ENCODE measurements around the gene AIMP1.

The AIMP1 gene

GRCh38 chr4:106323119-106323518 is 6.8 kb downstream of the AIMP1 start:
- H3K27ac ChIP-seq: no peak overlapping the region
- TF ChIP-seq CTCF (IDR thresholded peaks at IDR 0.05) (no peak), ZFX (IDR thresholded peaks at IDR 0.05; ENCODE audit: borderline replicate concordance) (no peak)

GRCh38 chr4:106325800-106326199 is 9.4 kb downstream of the AIMP1 start:
- TF ChIP-seq CTCF (IDR thresholded peaks at IDR 0.05) (no peak), ZFX (IDR thresholded peaks at IDR 0.05; ENCODE audit: borderline replicate concordance) (no peak)

DNA sequence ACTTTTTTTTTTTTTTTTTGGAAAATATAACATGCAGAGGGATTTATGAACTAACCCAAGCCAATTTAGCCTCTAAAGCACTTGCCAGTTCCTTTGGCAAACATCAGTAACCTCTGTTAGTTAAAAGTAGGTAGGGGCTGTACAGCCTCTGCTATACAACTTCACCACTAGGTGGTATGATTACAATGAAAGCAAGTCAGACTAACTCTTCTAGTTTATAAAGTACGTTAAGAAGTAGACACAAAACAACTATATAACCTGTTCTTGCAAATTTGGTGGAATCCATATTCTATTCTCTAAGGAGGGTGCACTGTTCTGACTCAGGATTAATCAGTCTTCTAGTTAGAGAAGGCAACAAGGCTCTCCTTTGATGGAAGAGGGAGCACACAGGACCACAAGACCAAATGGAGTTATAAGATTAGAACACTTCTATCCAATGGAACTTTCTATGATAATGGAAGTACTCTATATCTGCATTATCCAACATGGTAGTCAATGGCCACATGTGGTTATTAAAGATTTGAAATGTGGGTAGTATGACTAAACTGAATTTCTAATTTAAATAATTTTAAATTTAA is 12.8 kb downstream of the AIMP1 start:
- TF ChIP-seq CTCF (IDR thresholded peaks at IDR 0.05): peak; percentile 79
- TF ChIP-seq ZFX (IDR thresholded peaks at IDR 0.05; ENCODE audit: borderline replicate concordance): no peak

More at GRCh38 chr4:106325800-106326199, 9.4 kb downstream of the AIMP1 start:
- H3K27ac ChIP-seq: no peak overlapping the region

GRCh38 chr4:106333186-106333585 is 16.8 kb downstream of the AIMP1 start:
- TF ChIP-seq CTCF (IDR thresholded peaks at IDR 0.05) (no peak), ZFX (IDR thresholded peaks at IDR 0.05; ENCODE audit: borderline replicate concordance) (no peak)
- H3K27ac ChIP-seq: no peak overlapping the region

More for the DNA sequence above, 12.8 kb downstream of the AIMP1 start:
- no peak overlapping the region for H3K27ac ChIP-seq

DNA sequence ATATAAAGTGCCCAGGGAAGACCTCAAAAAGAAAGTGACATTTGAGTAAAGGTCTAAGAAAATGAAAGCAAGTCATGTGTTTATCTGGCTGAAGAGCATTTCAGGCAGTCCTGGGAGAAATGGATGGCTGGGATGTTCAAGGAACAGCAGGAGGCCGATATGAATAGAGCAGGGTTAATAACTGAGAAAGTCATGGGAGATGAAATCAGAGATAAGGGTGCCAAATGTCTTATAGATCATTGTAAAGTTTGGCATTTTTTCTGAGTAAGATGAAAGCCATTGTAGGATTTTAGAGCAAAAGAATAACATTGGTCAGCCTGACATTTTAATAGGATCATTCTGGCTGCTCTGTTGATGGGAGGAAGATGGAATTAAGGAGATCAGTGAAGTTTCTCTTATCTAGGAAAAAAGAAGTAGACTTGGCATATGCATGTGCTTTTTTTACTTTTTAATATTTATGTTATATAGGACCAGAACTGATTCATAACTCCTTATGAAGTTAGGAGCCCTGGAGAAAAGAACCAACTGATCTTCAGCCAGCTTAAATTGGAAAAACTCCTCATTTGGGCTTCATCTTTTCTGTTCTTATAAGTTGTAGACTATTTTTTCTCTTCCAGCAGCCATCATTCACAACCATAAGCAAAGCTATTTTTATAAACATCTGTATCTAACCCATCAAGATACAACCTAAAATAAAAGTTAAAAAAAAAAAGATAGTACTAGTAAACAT is 18.6 kb downstream of the AIMP1 start:
- no peak for TF ChIP-seq ZFX (IDR thresholded peaks at IDR 0.05; ENCODE audit: borderline replicate concordance)
- no peak overlapping the region for H3K27ac ChIP-seq

DNA sequence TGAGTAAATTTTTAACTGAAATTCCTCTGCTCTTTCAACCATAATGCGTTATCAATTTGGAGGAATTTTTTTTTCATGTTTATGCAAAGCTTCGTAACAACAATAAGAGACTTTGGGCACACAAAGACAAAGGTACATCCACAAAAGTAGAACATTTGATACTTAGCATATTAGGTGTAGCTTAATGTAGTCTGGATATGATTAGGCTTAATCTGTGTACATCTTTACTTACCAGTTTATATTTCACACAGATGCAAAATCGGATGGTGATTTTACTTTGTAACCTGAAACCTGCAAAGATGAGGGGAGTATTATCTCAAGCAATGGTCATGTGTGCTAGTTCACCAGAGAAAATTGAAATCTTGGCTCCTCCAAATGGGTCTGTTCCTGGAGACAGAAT is 20.3 kb downstream of the AIMP1 start:
- no peak overlapping the region for H3K27ac ChIP-seq
- TF ChIP-seq ZFX (IDR thresholded peaks at IDR 0.05; ENCODE audit: borderline replicate concordance): no peak
- no peak for TF ChIP-seq CTCF (IDR thresholded peaks at IDR 0.05)

- TF ChIP-seq ZFX (IDR thresholded peaks at IDR 0.05; ENCODE audit: borderline replicate concordance) (no peak), CTCF (IDR thresholded peaks at IDR 0.05) (no peak)
- no peak overlapping the region for H3K27ac ChIP-seq
Measured at GRCh38 chr4:106337916-106338315, 21.6 kb downstream of the AIMP1 start.

All from 22Rv1 (cell line).